Middle frontal gyrus (tissue), 1 donor: ENCODE data around the gene POLD4.

Source experiments
- DNase-seq: peaks from one replicate; pipeline ENCODE4 v3.0.0-alpha.2; 2015; ENCODE audit warnings: low spot score; ENCODE audit errors: extremely low spot score

The POLD4 gene

GRCh38 chr11:67317888-67318555 is 35.3 kb downstream of the POLD4 start:
- no peak for DNase-seq

DNA sequence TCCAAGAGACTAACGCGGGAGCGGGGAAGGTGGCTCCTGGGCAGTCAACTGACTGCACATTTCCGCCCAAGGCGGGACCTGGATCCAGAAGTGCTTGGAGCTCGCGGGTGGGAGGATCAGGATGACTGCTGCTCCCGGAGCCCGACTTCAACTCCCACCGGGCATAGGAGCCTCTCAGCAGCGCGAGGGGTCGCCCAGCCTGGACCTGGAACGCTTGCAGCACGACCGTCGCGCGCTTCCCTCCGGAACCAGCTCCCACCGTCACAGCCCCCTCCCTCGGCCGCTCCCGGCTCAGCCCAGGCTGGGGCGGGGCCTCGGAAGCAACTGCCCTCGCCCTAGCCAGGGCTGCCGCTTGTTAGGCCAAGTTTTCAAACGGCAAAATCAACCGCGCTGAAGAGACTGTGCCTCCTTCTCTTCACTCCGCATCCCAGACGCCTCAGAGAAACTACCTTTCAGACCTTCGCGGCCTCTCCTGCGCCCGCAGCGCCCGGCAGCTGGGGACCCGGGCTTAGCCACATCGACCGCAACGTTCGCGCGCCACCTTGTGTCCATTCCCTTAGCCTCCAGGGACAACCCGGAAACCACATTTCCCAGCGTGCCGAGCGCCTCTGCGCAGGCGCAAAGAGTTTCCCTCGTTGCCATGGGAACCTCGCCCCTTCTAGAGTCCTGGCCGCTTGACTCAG is 36.0 kb downstream of the POLD4 start:
- DNase-seq = peak; percentile 98

DNA sequence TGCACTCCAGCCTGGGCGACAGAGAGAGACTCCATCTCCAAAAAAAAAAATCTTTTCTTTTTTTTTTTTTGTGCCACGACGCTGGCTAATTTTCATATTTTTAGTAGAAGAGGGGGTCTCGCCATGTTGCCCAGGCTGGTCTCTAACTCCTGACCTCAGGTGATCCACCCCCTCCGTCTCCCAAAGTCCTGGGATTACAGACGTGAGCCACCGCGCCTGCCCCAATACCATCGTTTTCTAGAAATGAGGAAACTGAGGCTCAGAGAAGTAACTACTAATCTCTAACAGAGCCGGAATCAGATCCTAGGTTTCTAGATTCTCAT is 36.5 kb downstream of the POLD4 start:
- no peak for DNase-seq

GRCh38 chr11:67315325-67315909 is 37.9 kb downstream of the POLD4 start:
- no peak for DNase-seq

GRCh38 chr11:67314218-67314617 is 39.1 kb downstream of the POLD4 start:
- DNase-seq = no peak

- DNase-seq = no peak
Measured at GRCh38 chr11:67313125-67313890, 40.0 kb downstream of the POLD4 start.

- no peak for DNase-seq
Measured at GRCh38 chr11:67312187-67313021, 40.9 kb downstream of the POLD4 start.

DNA sequence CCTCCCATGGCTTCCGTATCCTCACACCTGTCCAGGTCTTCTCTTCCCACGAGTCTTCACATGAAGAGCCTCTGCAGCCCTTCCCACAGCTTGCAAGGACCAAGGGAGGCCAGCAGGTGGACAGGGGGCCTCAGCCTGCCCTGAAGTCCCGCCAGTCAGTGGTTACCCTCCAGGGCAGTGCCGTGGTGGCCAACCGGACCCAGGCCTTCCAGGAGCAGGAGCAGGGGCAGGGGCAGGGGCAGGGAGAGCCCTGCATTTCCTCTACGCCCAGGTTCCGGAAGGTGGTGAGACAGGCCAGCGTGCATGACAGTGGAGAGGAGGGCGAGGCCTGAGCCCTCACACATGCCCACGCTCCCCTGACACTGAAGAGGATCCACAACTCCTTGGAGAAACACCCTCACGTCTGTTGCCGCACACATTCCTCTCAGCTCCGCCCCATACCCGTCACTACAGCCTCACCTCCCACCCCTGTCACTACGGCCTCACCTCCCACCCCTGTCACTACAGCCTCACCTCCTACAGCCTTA is 41.7 kb downstream of the POLD4 start:
- DNase-seq = no peak

- no peak for DNase-seq
Measured at GRCh38 chr11:67311051-67311555, 42.2 kb downstream of the POLD4 start.

GRCh38 chr11:67310246-67311050 is 42.9 kb downstream of the POLD4 start:
- DNase-seq = no peak

DNA sequence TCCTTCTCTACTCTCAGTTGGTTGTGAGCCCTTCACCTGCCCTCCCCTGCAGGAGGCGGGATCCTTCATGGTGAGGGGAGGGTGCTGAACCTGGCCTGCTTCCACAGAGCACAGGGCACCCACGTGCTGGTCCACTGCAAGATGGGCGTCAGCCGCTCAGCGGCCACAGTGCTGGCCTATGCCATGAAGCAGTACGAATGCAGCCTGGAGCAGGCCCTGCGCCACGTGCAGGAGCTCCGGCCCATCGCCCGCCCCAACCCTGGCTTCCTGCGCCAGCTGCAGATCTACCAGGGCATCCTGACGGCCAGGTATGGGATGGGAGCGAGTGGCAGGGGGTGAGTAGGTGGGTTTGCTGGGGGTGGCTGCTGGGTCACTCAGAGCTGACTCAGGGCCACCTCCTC is 43.7 kb downstream of the POLD4 start:
- no peak for DNase-seq

DNA sequence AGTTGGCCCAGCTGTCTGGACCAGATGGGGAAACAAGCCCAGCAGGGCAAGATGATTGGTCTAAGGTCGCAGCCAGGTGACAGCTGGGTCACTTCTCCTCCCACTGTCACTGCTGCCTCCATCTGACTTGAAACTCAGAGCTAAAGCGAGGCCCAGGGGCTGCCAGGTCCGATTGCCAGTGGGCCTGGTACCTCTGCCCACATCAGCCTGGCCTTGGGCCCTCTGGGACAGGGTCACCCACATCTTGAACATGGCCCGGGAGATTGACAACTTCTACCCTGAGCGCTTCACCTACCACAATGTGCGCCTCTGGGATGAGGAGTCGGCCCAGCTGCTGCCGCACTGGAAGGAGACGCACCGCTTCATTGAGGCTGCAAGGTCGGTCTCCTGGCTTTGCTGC is 44.2 kb downstream of the POLD4 start:
- DNase-seq = no peak

DNA sequence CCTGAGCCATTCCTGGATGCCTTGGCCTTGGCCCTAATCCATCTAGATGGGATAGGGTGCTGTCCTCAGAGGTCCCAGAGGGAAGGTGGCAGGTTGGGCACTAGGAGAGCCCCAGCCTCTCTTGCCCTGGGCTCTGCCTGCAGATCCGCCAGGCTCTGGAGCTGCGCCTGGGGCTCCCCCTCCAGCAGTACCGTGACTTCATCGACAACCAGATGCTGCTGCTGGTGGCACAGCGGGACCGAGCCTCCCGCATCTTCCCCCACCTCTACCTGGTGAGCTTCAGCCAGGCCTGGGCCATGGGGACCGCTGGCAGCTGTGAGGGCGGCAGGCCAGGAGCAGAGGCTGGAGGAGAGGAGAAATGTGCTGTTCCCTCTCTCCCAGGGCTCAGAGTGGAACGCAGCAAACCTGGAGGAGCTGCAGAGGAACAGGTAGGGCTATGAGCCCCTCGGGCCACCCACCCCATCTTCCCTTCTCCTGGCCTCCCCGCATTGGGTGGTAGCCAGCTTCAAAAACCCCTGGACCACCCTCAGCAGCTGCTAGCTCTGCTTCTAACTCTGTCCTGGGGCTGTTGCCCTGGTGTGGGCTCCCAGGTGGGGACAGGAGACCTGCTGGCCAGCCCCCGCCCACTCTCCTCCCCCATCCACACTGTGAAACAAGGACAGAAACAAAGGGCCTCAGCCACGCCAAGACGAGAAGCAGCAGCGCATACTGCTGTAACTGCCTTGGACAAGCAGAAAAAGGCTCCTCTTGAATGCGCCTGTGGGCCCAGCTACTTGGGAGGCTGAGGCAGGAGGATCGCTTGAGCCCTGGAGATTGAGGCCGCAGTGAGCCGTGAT is 45.1 kb downstream of the POLD4 start:
- no peak for DNase-seq

DNA sequence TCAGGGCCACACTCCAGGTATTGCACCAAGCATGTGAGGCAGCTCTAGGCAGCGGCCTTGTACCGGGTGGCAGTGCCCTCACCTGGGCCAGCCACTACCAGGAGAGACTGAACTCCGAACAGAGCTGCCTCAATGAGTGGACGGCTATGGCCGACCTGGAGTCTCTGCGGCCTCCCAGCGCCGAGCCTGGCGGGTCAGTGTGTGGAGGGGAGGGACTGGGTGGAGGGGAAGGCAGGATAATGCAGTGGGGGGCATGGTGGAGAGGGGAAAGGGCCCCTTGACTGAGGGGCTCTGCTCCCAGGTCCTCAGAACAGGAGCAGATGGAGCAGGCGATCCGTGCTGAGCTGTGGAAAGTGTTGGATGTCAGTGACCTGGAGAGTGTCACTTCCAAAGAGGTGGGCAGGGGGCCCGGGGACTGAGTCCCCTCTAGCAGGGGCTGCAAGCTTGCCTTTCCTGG is 45.8 kb downstream of the POLD4 start:
- no peak for DNase-seq

DNA sequence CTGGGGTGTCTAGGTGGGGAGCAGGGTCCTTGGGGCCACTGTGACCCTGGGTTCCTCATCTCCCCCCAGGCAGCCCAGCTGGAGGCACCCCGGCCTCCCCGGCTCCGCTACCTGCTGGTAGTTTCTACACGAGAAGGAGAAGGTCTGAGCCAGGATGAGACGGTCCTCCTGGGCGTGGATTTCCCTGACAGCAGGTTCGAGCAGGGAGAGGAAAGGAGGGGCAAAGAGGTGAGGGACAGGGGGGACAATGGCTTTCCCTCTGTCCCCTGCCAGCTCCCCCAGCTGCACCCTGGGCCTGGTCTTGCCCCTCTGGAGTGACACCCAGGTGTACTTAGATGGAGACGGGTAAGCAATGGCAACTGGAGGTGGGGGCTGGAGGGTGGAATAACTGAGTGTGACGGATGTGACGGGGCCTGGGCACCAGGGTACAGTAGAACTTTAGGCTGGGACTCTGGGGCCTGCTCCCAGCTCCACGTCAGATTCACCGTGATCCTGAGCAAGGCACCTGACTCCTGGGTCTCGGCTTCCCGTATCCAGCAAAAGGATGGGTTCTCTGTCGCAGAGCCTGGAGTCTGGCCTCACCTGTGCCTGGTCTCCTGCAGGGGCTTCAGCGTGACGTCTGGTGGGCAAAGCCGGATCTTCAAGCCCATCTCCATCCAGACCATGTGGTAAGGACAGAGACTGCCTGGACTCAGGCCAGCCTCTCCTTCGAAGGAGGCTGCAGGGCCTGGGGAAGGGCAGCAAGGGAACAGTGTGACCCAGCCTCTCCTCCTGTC is 46.4 kb downstream of the POLD4 start:
- DNase-seq = no peak

DNA sequence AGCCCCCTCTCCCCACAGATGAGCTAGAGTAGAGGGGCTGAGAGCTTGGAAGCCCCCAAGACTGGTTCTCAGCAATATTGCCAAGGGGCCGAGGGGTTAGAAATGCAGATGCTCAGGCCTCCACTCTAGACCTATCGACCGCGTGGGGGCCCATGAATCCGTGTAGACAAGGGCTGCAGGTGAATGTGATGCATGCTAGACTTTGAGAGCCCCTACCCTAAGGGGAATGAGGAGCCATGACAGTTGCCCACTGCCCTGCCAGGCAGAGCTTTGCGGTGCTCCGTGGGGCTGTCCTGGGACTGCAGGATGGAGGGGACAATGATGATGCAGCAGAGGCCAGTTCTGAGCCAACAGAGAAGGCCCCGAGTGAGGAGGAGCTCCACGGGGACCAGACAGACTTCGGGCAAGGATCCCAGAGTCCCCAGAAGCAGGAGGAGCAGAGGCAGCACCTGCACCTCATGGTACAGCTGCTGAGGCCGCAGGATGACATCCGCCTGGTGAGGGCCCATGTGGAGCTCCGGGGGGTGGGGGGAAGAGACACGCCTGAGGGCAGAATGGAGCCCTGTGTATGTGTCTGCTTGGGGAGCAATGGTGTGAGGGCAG is 48.7 kb downstream of the POLD4 start:
- DNase-seq = no peak

GRCh38 chr11:67303835-67304411 is 49.4 kb downstream of the POLD4 start:
- DNase-seq = no peak
